Lower lobe of right lung (tissue), 2 donors: Measurements from ENCODE around the gene PSMC3. TPM values are rescaled to one million over a fixed set of nuclear protein-coding genes. Genes with fewer than 3 reads are reported as not detected.

Source experiments
- ATAC-seq, 2 donors: fragments of 200-7000 bp; cut with Tn5 transposase; one replicate each; pipeline ENCODE4 v1.9.1; 2020 to 2022; ENCODE audit warnings: mild to moderate bottlenecking in 2 of 2, moderate library complexity in 2 of 2
- DNase-seq: peaks from one replicate; pipeline ENCODE4 v3.0.0-alpha.2; 2020
- H3K27ac ChIP-seq: fragments of 200-600 bp; one replicate; pipeline ENCODE4 v1.8.0; 2022
- H3K27me3 ChIP-seq: fragments of 200-600 bp; one replicate; pipeline ENCODE4 v1.8.0; 2022; ENCODE audit warnings: low read depth
- H3K36me3 ChIP-seq: fragments of 200-600 bp; one replicate; pipeline ENCODE4 v1.8.0; 2022; ENCODE audit warnings: mild to moderate bottlenecking
- H3K4me1 ChIP-seq: fragments of 200-600 bp; one replicate; pipeline ENCODE4 v1.8.0; 2022
- H3K4me3 ChIP-seq: fragments of 200-600 bp; one replicate; pipeline ENCODE4 v1.8.0; 2022; ENCODE audit warnings: mild to moderate bottlenecking
- H3K9me3 ChIP-seq: fragments of 200-600 bp; one replicate; pipeline ENCODE4 v1.8.0; 2022
- intact Hi-C: fragments of 100-400 bp; cut with DNase I; formaldehyde crosslinking; loops from one replicate; pipeline ENCODE4 v1.11.0; 2022
- total RNA-seq: library from RNA; stranded (reverse); fragmentation: NEBNext Ultra II Directional; extraction: Animal tissue kit (Norgen Biotek cat#: 25700); gene quantifications from one replicate; pipeline ENCODE4 v1.2.1, GENCODE V29; 2021
- TF ChIP-seq, protein P1 (sequence below): fragments of 200-600 bp; IDR thresholded peaks from one replicate; pipeline ENCODE4 v1.8.0; 2022; ENCODE audit warnings: antibody characterized with exemption, mild to moderate bottlenecking
- donor health status: DM: no; HTN: yes; CAD: no; lungs with severe emphysema.

The PSMC3 gene
- total RNA-seq, 1 donor from 2014 or later, result 77.1 TPM

DNA sequence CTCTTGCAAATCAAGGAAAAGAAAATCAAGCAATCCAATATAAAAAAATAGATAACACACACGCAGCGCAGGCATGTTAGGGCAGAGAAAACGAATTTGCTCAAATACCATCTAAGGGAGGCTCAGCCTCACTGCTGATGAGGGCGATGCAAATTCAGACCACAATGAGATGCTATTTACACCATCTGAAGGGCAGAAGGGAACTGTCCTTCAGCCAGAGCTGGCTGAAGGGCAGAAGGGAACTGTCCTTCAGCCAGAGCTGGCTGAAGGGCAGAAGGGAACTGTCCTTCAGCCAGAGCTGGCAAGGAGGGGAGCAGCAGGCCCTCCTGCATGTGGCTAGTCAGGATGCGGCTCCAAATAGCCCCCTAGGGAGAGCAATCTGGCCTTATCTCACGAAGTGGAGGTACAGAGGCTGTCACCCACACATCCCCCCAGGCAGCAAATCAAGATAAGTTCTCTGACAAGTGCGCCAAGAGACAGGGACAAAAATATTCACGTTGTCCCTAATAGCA is 25.4 kb downstream of the PSMC3 start:
- ATAC-seq (peak; percentile 48 to 57), DNase-seq (no peak)
- peak overlapping the region; percentile 61 for H3K4me3 ChIP-seq
- TF ChIP-seq, protein P1, sequence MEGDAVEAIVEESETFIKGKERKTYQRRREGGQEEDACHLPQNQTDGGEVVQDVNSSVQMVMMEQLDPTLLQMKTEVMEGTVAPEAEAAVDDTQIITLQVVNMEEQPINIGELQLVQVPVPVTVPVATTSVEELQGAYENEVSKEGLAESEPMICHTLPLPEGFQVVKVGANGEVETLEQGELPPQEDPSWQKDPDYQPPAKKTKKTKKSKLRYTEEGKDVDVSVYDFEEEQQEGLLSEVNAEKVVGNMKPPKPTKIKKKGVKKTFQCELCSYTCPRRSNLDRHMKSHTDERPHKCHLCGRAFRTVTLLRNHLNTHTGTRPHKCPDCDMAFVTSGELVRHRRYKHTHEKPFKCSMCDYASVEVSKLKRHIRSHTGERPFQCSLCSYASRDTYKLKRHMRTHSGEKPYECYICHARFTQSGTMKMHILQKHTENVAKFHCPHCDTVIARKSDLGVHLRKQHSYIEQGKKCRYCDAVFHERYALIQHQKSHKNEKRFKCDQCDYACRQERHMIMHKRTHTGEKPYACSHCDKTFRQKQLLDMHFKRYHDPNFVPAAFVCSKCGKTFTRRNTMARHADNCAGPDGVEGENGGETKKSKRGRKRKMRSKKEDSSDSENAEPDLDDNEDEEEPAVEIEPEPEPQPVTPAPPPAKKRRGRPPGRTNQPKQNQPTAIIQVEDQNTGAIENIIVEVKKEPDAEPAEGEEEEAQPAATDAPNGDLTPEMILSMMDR, result no peak
- peak overlapping the region; percentile 75 for H3K27ac ChIP-seq
- H3K9me3 ChIP-seq, result no peaks in the 10 kb centered on the region
- H3K4me1 ChIP-seq, result peaks cover 24% of the 10 kb centered on the region
- H3K27me3 ChIP-seq, result no peaks in the 10 kb centered on the region
- no peaks in the 10 kb centered on the region for H3K36me3 ChIP-seq
- intact Hi-C loops, result no loop called here

DNA sequence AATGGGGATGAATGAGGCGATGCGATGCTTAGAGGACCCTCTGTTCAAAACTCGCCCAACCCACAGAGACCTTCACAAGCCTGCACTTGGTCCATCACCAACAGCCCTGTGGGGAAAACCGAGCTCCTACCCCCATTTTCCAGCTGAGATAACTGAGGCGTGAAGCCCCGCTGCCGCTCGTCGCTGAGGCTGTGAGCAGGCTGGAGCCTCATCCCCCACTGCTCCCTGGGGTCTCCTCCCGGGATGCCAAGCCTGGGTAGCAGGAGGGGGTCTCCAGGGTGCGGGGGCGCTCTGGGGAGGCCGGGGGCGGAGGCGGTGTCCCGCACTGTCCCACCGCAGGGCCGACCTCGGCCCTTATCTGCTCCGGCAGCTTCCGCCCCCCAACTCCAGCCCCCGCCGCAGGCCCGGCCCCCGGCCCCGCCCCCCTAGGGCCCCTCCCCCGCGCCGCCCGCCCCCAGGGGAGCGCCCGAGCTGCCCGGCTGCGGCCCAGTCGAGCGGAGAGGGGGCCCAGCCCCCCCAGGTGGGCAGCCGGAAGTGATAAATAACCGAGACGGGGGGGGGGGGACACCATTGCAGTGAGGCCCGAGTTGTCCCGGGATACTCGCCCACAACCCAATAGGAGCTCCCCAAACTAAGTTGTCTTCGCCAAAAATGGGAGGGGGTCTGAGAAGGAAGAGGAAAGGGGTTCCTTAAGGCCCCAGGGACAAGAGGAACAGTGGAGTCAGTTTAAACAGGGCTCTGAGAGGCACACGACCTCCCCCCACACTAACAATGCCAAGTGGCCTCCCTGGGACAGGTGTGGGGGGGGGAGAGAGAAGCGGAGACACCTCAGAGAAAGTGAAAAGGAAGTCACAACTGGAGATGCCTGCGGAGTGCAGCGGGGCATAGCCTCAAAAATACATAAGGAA is 26.1 kb downstream of the PSMC3 start:
- no peak for DNase-seq
- Histone ChIP-seq H3K9me3 (no peaks in the 10 kb centered on the region), H3K27ac (peak overlapping the region; percentile 75), H3K4me1 (peaks cover 31% of the 10 kb centered on the region), H3K36me3 (no peaks in the 10 kb centered on the region), H3K27me3 (no peaks in the 10 kb centered on the region), H3K4me3 (peak overlapping the region; percentile 61)
- TF ChIP-seq, protein P1, result no peak
- intact Hi-C loops, result no loop called here
- peak; percentile 80 to 85 for ATAC-seq

DNA sequence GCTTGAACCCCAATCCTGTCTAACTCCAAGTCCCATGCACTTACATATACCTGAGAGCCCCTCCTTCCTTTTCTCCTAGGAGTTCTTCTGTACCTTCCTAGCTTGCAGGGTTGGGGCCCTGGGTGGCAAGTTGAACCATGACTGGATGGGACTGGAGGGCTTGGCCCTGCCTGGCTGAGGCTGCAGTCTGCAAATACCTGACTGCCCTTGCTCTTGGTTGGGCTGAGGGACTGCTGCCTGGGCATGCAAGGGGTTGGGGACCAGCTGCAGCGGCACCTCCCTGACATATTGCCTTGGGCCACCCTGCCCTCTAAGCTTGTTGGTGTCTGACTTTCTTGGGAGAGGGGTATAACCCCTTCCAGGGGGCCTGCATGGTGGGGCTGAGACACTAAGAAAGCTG is 27.7 kb downstream of the PSMC3 start:
- Histone ChIP-seq H3K4me1 (peaks cover 45% of the 10 kb centered on the region), H3K9me3 (no peaks in the 10 kb centered on the region), H3K27me3 (no peaks in the 10 kb centered on the region), H3K27ac (no peak overlapping the region), H3K4me3 (no peak overlapping the region), H3K36me3 (no peaks in the 10 kb centered on the region)
- no peak for DNase-seq
- ATAC-seq, result no peak
- TF ChIP-seq, protein P1, result no peak
- intact Hi-C loops, result no loop called here

DNA sequence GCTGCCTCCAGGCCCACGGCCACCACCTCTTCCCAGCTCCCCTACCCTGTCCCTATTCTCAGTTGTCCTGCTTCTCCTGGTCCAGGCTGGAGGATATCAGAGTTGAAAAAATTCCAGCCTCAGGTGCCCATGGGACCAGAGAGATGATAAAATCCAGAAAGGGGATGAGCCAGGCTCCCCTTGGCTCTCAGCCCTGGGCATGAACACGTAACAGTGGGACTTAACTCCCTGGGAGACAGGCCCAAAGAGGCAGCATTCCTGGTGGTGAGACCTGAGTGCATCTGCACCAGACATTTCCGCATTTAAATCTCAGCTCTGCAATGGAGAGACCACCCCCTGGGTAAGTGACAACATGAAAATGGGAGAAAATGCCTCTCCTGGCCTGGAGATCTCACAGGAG is 28.2 kb downstream of the PSMC3 start:
- no peak overlapping the region for H3K27ac ChIP-seq
- intact Hi-C loops, result no loop called here
- H3K9me3 ChIP-seq, result no peaks in the 10 kb centered on the region
- H3K4me3 ChIP-seq, result no peak overlapping the region
- no peaks in the 10 kb centered on the region for H3K36me3 ChIP-seq
- no peaks in the 10 kb centered on the region for H3K27me3 ChIP-seq
- DNase-seq (no peak), ATAC-seq (no peak)
- TF ChIP-seq, protein P1, result no peak
- peaks cover 50% of the 10 kb centered on the region for H3K4me1 ChIP-seq

DNA sequence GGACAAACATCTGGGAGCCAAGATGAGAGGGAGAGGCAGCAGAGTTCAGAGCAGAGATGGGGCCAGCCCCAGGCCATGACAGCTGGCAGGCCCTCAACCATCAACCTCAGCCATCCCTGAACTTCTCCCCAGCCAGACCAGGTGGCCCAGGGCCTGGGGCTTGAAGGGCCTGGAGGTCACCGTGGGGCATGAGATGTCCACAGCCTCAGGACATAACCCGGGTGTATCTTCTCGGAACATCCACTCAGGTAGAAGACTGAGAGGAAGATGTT is 30.3 kb downstream of the PSMC3 start:
- Histone ChIP-seq H3K9me3 (no peaks in the 10 kb centered on the region), H3K4me1 (peaks cover 59% of the 10 kb centered on the region), H3K27ac (peak overlapping the region; percentile 93), H3K36me3 (no peaks in the 10 kb centered on the region), H3K27me3 (no peaks in the 10 kb centered on the region), H3K4me3 (no peak overlapping the region)
- TF ChIP-seq, protein P1, result no peak
- DNase-seq (no peak), ATAC-seq (no peak)
- intact Hi-C loops, result no loop called here
